KOPT-K1 (cell line): ENCODE measurements around the gene RNF208.

Experiments
- H3K27ac ChIP-seq: fragments of 200-600 bp; sonication (generic); 2 replicates; pipeline ENCODE4 v1.5.1; 2016; ENCODE audit warnings: antibody characterized with exemption, mild to moderate bottlenecking, low read depth, low read length; ENCODE audit not compliant: poor library complexity, severe bottlenecking
- H3K36me3 ChIP-seq: fragments of 200-600 bp; sonication (generic); 2 replicates; pipeline ENCODE4 v1.5.1; 2017; ENCODE audit warnings: antibody characterized with exemption, mild to moderate bottlenecking, low read length, moderate library complexity; ENCODE audit not compliant: insufficient read depth
- H3K9me3 ChIP-seq: fragments of 200-600 bp; sonication (generic); 2 replicates; pipeline ENCODE4 v1.5.1; 2017; ENCODE audit warnings: antibody characterized with exemption, low read length, mild to moderate bottlenecking; ENCODE audit not compliant: insufficient read depth, poor library complexity, severe bottlenecking

The RNF208 gene

GRCh38 chr9:137200311-137201204 lies 21.5 kb downstream of the RNF208 start, which contains the start of gene TPRN:
TPRN (minus strand) TSS chr9:137200741; CDS start chr9:137200711, 30 bp downstream.
- no peaks in the 10 kb centered on the region for H3K36me3 ChIP-seq
- H3K9me3 ChIP-seq, result no peaks in the 10 kb centered on the region
- H3K27ac ChIP-seq, result peak within 1 kb of the TSS; percentile 71

- Histone ChIP-seq H3K9me3 (no peaks in the 10 kb centered on the region), H3K27ac (no peak overlapping the region), H3K36me3 (no peaks in the 10 kb centered on the region)
Observed at GRCh38 chr9:137199411-137200121, 22.5 kb downstream of the RNF208 start.

- H3K9me3 ChIP-seq, result no peaks in the 10 kb centered on the region
- H3K27ac ChIP-seq, result no peak overlapping the region
- H3K36me3 ChIP-seq, result no peaks in the 10 kb centered on the region
Observed at GRCh38 chr9:137198902-137199283, 23.1 kb downstream of the RNF208 start.

- Histone ChIP-seq H3K27ac (no peak overlapping the region), H3K9me3 (no peaks in the 10 kb centered on the region), H3K36me3 (no peaks in the 10 kb centered on the region)
Observed at GRCh38 chr9:137198051-137198901, 23.8 kb downstream of the RNF208 start.

GRCh38 chr9:137195525-137196220 lies 26.4 kb downstream of the RNF208 start:
- Histone ChIP-seq H3K27ac (no peak overlapping the region), H3K9me3 (no peaks in the 10 kb centered on the region), H3K36me3 (peaks cover 12% of the 10 kb centered on the region; the same call in 1 of the 2 replicates)

DNA sequence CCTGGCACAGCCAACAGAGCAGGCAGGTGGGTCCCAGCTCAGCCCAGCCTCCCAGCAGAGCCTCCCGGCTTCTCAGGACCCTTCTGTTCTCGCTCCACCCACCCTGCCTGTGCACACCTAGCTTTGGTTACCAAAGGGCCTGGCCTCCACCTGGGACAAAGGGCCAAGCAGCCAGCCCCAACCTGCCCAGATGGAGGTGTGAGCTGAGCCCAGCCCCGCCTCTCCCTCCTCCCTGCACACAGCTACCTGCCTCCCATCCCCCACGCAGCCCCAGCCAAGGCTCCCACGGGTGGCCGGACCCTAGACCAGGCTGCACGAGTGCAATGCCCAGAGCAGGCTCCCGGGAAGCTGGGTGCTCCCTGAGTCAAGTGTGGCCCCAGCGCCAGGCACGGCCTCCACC lies 27.1 kb downstream of the RNF208 start:
- Histone ChIP-seq H3K36me3 (peaks cover 19% of the 10 kb centered on the region; the same call in 1 of the 2 replicates), H3K9me3 (no peaks in the 10 kb centered on the region), H3K27ac (no peak overlapping the region)

GRCh38 chr9:137194388-137194787 lies 27.7 kb downstream of the RNF208 start:
- Histone ChIP-seq H3K36me3 (peaks cover 21% of the 10 kb centered on the region; the same call in 1 of the 2 replicates), H3K9me3 (no peaks in the 10 kb centered on the region), H3K27ac (no peak overlapping the region)

- Histone ChIP-seq H3K9me3 (no peaks in the 10 kb centered on the region), H3K27ac (no peak overlapping the region), H3K36me3 (peaks cover 21% of the 10 kb centered on the region; the same call in 1 of the 2 replicates)
Observed at GRCh38 chr9:137193771-137194170, 28.3 kb downstream of the RNF208 start.

- H3K36me3 ChIP-seq, result peaks cover 21% of the 10 kb centered on the region; the same call in 1 of the 2 replicates
- H3K9me3 ChIP-seq, result no peaks in the 10 kb centered on the region
- H3K27ac ChIP-seq, result no peak overlapping the region
Observed at GRCh38 chr9:137192859-137193258, 29.2 kb downstream of the RNF208 start.

DNA sequence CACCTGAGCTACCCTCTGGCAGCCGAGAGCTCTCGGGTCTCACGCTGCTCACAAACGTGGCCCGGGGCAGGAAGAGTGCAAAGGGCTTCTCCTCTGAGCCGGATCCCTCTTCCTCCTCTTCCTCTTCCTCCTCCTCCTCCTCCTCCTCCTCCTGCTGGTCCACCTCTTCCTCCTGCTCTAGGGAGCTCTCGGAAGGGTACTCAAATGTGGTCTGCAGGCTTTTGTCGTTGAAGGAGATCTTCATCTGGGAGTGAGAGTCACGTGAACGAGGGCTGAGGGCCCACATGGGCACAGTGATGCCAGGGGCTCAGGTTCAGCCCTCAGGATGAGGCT lies 29.6 kb downstream of the RNF208 start:
- Histone ChIP-seq H3K36me3 (peaks cover 21% of the 10 kb centered on the region; the same call in 1 of the 2 replicates), H3K9me3 (no peaks in the 10 kb centered on the region), H3K27ac (no peak overlapping the region)

- peaks cover 25% of the 10 kb centered on the region; the same call in 1 of the 2 replicates for H3K36me3 ChIP-seq
- no peak overlapping the region for H3K27ac ChIP-seq
- H3K9me3 ChIP-seq, result no peaks in the 10 kb centered on the region
Observed at GRCh38 chr9:137191691-137192447, 30.2 kb downstream of the RNF208 start.

DNA sequence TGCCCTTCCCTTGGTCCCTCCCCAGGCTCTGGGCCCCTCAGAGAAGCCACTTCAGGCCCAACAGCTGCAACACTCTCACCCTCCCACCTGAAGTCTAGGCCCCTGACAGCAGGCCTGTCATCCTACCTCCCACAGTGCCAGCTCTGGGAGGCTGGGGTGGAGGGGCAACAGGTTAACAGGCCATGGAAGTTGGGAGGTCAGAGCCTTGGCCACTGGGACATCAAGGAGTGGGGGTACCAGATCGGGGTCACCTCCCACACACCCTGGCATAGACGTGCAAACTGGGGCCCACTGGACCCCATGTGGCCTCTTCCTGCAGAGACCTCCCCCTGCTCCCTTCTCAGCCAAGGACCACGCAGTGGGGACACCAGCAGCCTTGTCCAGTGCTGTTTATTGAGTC lies 30.8 kb downstream of the RNF208 start:
- Histone ChIP-seq H3K36me3 (peaks cover 31% of the 10 kb centered on the region; the same call in 1 of the 2 replicates), H3K9me3 (no peaks in the 10 kb centered on the region), H3K27ac (no peak overlapping the region)

DNA sequence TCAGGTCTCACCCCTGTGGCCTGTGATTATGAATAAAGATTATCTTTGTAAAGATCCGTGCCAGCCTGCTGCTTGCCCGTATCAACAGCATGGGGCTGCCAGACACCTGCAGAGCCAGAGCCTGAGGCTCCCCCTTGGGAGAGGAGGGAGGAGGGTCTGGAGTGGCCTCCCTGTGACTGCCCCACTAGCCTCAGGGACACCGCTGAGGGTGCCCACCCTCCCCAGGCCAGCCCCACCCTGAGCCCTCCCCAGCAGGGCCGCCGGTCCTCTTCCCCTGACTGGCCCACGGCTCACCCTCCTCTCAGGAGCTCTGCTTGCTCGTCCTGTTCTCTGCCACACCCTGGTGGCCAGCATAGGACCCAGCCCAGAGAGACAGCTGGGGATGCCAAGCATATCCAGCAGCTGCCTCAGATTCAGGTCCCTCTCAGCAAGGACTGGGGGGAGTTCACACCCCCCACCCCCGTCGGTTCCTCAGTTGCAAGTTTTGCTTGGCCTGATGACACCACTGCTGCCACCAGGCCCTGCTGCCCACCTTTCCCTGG lies 31.7 kb downstream of the RNF208 start:
- H3K36me3 ChIP-seq, result peaks cover 39% of the 10 kb centered on the region; the same call in 1 of the 2 replicates
- no peaks in the 10 kb centered on the region for H3K9me3 ChIP-seq
- H3K27ac ChIP-seq, result no peak overlapping the region
